NCI-H69 (cell line): ENCODE data around the gene INTU.
"Not testable (repeated sequence)": the region's sequence is repeated elsewhere in the genome, so short reads cannot be mapped to it uniquely, and the experiment has no call there.

ENCODE experiments used
- DNase-seq: peaks from one replicate; lab custom pipeline; 2025; lab: John Stamatoyannopoulos, UW

Gene INTU

GRCh38 chr4:127643791-127644190 is 11.0 kb downstream of the INTU start:
- DNase-seq: no peak

- no peak for DNase-seq
These were observed 15.3 kb downstream of the INTU start for GRCh38 chr4:127648061-127648460.

DNA sequence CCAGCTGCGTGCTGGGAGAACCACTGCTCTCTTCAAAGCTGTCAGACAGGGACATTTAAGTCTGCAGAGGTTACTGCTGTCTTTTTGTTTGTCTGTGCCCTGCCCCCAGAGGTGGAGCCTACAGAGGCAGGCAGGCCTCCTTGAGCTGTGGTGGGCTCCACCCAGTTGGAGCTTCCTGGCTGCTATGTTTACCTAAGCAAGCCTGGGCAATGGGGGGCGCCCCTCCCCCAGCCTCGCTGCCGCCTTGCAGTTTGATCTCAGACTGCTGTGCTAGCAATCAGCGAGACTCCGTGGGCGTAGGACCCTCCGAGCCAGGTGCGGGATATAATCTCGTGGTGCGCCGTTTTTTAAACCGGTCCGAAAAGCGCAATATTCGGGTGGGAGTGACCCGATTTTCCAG is 22.8 kb downstream of the INTU start:
- DNase-seq: not testable (repeated sequence)

GRCh38 chr4:127656047-127656680 is 23.4 kb downstream of the INTU start:
- peak; percentile 42 for DNase-seq

DNA sequence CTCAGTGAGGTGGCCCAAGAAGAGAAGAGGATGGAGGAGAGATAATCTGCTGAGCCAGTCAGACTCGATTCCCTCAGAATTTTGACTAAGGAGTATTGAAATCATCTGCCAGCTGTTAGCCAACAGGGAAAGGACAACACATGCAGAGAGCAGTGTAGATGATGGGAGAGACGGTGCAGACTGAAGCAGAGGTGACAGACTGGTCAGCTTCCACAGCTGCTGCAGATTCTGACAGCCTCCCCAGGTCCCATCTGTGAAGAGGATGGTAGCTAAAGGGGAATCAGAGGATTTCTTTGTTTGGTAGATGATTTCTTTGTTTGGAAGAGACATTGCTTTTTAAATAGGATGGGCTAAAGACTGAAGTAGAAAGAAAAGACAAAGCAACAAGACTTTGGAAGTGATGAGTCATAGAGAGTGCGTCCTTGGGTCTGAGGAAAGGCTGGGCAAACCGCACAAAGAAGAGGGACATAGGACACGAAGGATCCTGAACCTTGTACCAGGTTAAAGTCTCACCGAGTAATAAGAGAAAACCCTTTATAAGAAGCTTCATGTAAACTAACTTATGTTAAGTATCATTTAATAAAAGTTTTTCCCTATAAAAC is 27.6 kb downstream of the INTU start:
- DNase-seq: no peak

GRCh38 chr4:127667116-127667515 is 34.4 kb downstream of the INTU start:
- peak; percentile 30 for DNase-seq

GRCh38 chr4:127667772-127668171 is 35.0 kb downstream of the INTU start:
- no peak for DNase-seq

DNA sequence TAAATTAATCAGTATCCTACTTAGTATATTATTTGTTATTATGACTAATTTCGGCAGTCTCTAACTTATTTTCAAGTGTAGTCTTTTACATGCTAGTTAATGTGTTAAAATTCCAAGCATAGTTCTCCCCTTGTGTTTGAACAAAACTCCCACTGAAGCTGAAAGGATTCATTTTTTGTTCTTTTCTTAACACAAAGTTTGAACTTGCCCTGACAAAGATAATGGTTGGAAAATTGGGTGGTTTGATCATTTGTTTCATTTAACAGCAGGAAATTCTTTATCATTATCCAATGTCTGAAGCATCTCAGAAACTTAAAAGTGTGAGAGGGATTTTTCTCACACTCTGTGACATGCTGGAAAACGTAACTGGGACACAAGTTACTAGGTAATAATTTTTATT is 36.0 kb downstream of the INTU start:
- DNase-seq: no peak

- no peak for DNase-seq
These were observed 36.9 kb downstream of the INTU start for GRCh38 chr4:127669691-127670090.

DNA sequence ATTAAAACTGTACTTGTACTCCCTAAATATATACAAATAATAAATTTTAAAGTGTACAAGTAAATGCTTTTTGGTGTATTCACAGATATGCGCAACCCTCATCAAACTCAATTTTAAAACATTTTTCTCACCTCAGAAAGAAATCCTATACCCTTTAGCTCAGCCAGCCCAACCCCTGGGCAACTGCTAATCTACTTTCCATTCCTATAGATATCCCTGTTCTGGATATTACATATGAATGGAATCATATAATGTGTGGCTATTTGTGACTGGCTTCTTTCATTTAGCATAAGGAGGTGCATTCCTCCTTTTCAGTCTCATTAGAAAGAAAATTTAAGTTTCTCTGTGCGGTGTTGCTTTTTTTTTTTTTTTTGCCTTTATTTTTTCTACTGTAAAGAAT is 39.4 kb downstream of the INTU start:
- DNase-seq: no peak

GRCh38 chr4:127685292-127685691 is 52.5 kb downstream of the INTU start:
- DNase-seq: no peak

- no peak for DNase-seq
These were observed 53.9 kb downstream of the INTU start for GRCh38 chr4:127686658-127687057.

- DNase-seq: no peak
These were observed 54.8 kb downstream of the INTU start for GRCh38 chr4:127687580-127687979.

GRCh38 chr4:127698789-127699200 is 66.0 kb downstream of the INTU start:
- DNase-seq: no peak

GRCh38 chr4:127708985-127709384 is 76.2 kb downstream of the INTU start:
- peak; percentile 11 for DNase-seq

- DNase-seq: no peak
These were observed 76.7 kb downstream of the INTU start for GRCh38 chr4:127709456-127709855.

- no peak for DNase-seq
These were observed 97.6 kb downstream of the INTU start, which contains the start of gene SLC25A31 for GRCh38 chr4:127730142-127730913. Gene SLC25A31 (plus strand): TSS chr4:127730400. CDS start chr4:127730546, 146 bp downstream.

DNA sequence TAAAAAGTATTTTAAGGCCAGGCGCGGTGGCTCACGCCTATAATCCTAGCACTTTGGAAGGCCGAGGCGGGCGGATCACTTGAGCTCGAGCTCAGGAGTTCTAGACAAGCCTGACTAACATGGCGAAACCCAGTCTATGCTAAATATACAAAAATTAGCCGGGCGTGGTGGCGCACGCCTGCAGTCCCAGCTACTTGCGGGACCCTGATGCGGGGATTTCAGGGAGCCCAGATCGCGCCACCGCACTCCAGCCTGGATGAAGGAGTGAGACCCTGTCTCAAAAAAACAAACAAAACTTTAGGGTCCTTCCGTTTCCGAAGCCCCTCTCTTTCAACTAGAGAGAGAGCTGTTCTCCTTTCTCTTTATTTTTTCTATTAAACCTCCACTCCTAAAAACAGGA is 98.6 kb downstream of the INTU start:
- DNase-seq: no peak

GRCh38 chr4:127732623-127733328 is 100.0 kb downstream of the INTU start:
- peak; percentile 47 for DNase-seq

GRCh38 chr4:127734976-127735375 is 102.2 kb downstream of the INTU start:
- no peak for DNase-seq

GRCh38 chr4:127737295-127737694 is 104.5 kb downstream of the INTU start:
- DNase-seq: no peak

GRCh38 chr4:127741247-127741646 is 108.5 kb downstream of the INTU start:
- no peak for DNase-seq

DNA sequence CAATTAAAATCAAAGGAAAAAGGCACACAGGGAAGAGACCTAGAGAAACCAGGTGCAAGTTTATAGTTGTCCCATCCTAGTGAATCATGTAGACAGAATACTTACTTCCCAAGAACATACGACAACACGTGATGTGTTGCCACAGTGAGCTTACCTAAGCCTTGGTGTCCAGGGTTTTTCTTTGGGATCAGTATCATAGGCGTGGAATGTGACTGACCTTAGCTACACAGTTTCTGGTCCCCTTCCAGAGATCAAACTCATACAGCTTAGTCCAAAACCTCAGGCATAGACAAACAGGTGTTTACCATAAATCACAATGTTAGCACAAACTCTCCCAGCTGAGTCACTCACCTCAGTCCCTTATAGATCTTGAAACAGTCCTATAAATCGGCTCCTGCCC is 115.1 kb downstream of the INTU start:
- DNase-seq: no peak
